ENCODE results near the gene CKB. TPM values are rescaled to one million over a fixed set of nuclear protein-coding genes. Genes with fewer than 3 reads are reported as not detected.

Gene CKB
- total RNA-seq, 6 donors from 2014 or later, result 168 to 303 (median 231) TPM

DNA sequence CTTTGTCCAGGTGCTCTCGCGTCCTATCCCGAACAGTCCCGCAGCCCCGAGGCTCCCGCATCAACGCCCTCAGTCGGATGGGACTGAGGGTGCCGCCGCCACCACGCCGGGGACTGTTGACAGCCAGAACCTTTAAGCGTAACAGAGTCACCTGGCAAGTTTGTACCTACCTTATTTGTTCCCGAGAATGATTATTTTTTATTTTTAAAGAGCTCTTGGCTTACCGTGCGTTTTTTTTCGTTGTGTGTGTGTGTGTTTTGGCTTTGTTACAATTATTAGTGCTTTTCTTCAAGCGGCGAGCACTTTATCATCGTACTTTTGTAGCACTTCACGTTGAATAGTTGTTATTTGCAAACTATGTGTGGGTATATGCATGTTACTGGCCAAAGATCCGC is 40.6 kb upstream of the CKB start:
- ATAC-seq (ENCODE audit: low FRiP score in 2 of 2) (no peak), DNase-seq (no peak)
- no peaks in the 10 kb centered on the region for H3K9me3 ChIP-seq
- peaks cover 8 to 29% (median 13%) of the 10 kb centered on the region in 4 donors for H3K36me3 ChIP-seq
- H3K27me3 ChIP-seq, result no peaks in the 10 kb centered on the region
- no peak for TF ChIP-seq POLR2AphosphoS5 (IDR thresholded peaks at IDR 0.05)
- TF ChIP-seq, protein P1, sequence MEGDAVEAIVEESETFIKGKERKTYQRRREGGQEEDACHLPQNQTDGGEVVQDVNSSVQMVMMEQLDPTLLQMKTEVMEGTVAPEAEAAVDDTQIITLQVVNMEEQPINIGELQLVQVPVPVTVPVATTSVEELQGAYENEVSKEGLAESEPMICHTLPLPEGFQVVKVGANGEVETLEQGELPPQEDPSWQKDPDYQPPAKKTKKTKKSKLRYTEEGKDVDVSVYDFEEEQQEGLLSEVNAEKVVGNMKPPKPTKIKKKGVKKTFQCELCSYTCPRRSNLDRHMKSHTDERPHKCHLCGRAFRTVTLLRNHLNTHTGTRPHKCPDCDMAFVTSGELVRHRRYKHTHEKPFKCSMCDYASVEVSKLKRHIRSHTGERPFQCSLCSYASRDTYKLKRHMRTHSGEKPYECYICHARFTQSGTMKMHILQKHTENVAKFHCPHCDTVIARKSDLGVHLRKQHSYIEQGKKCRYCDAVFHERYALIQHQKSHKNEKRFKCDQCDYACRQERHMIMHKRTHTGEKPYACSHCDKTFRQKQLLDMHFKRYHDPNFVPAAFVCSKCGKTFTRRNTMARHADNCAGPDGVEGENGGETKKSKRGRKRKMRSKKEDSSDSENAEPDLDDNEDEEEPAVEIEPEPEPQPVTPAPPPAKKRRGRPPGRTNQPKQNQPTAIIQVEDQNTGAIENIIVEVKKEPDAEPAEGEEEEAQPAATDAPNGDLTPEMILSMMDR (IDR thresholded peaks at IDR 0.05), result no peak
- TF ChIP-seq EP300 (IDR thresholded peaks at IDR 0.05), result no peak
- no peak for TF ChIP-seq POLR2A (IDR thresholded peaks at IDR 0.05)
- 1 to 2% methylated on average over 22 of the region's 22 CpGs for WGBS, 2 donors
- H3K4me3 ChIP-seq, result peak overlapping the region; percentile 84 to 99 (median 98)
- H3K27ac ChIP-seq, result peak overlapping the region; percentile 91 to 99 (median 98)
- H3K4me1 ChIP-seq, result peaks cover 39 to 61% (median 49%) of the 10 kb centered on the region in 4 donors

DNA sequence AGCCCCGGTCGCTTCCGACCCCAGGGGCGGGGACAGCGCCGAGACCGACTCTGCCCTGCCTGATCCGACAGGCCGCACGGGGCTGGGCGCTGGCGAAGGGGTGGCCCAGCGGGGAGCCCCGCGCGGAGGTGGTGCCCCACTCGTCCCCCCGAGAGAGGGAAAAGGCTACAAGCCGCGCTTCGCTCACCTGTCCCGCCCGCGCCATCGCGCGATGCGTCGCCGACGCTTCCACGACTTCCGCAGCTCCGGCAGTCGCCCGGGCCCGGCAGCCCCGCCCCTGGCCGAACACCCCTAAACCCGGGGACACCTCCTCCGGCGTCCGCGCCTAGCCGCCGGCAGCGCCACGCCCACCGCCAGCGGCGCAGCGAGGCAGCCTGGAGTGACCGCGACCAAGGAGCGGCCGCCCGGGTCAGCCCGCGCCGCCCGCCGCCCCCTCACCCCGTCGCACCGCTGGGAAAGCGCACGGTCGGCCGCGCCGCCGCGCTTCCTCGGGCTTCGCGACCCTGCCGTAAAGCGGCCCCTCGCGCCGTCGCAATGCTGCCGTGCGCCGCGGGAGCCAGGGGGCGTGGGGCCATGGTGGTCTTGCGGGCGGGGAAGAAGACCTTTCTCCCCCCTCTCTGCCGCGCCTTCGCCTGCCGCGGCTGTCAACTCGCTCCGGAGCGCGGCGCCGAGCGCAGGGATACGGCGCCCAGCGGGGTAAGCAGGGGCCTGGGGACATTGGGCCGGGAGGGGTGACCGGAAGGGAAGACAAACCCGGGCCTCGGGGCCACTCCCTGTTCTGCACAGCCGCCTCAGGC is 40.0 kb upstream of the CKB start, which contains the start of the genes BAG5 and COA8:
TSS of gene BAG5 (minus strand) at position 229 of the 797 bp plus-strand sequence. CDS start 1,493 bp downstream, outside the sequence.
TSS of gene COA8 (plus strand) at position 532 of the 797 bp plus-strand sequence. CDS start at position 574, 42 bp downstream.
- no peaks in the 10 kb centered on the region for H3K9me3 ChIP-seq
- 0 to 3% methylated on average over 16 to 17 of the region's 109 CpGs for WGBS, 2 donors
- peak within 1 kb of the TSS; percentile 91 to 99 (median 98) for H3K27ac ChIP-seq
- peak within 1 kb of the TSS; percentile 84 to 99 (median 98) for H3K4me3 ChIP-seq
- TF ChIP-seq, protein P1 (IDR thresholded peaks at IDR 0.05), result peak in 3 of 6 experiments; percentile 36 to 48 (median 44)
- TF ChIP-seq POLR2A (IDR thresholded peaks at IDR 0.05) (peak in 3 of 4 donors; percentile 29 to 91 (median 88)), POLR2AphosphoS5 (IDR thresholded peaks at IDR 0.05) (peak; percentile 78 to 83), EP300 (IDR thresholded peaks at IDR 0.05) (no peak)
- H3K36me3 ChIP-seq, result peaks cover 8 to 34% (median 16%) of the 10 kb centered on the region in 4 donors
- H3K27me3 ChIP-seq, result no peaks in the 10 kb centered on the region
- ATAC-seq (ENCODE audit: low FRiP score in 2 of 2) (peak; percentile 90 to 93), DNase-seq (peak; percentile 88 to 98)
- peaks cover 43 to 62% (median 54%) of the 10 kb centered on the region in 4 donors for H3K4me1 ChIP-seq

DNA sequence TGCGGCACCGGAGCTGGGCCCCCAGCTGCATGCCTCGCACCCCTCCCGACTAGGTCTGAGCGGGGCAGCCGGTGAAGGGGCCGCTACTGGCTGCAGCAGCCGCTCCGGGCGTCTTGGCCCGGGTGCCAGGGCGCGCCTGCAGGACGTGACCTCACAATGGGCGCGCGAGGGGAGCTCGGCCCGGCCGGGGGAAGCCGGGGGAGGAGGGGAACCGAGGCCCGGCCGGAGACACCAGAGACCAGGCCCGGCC is 39.5 kb upstream of the CKB start:
- Histone ChIP-seq H3K27me3 (no peaks in the 10 kb centered on the region), H3K4me3 (peak overlapping the region; percentile 84 to 99 (median 98)), H3K9me3 (no peaks in the 10 kb centered on the region), H3K36me3 (peaks cover 8 to 37% (median 16%) of the 10 kb centered on the region in 4 donors), H3K4me1 (peaks cover 48 to 67% (median 57%) of the 10 kb centered on the region in 4 donors), H3K27ac (peak overlapping the region; percentile 91 to 99 (median 98))
- WGBS, 2 donors, result 0% methylated on average over 3 to 10 of the region's 25 CpGs
- TF ChIP-seq POLR2AphosphoS5 (IDR thresholded peaks at IDR 0.05) (no peak), POLR2A (IDR thresholded peaks at IDR 0.05) (no peak), EP300 (IDR thresholded peaks at IDR 0.05) (no peak)
- TF ChIP-seq, protein P1 (IDR thresholded peaks at IDR 0.05), result no peak
- ATAC-seq (ENCODE audit: low FRiP score in 2 of 2) (peak; percentile 79 to 80), DNase-seq (no peak)

DNA sequence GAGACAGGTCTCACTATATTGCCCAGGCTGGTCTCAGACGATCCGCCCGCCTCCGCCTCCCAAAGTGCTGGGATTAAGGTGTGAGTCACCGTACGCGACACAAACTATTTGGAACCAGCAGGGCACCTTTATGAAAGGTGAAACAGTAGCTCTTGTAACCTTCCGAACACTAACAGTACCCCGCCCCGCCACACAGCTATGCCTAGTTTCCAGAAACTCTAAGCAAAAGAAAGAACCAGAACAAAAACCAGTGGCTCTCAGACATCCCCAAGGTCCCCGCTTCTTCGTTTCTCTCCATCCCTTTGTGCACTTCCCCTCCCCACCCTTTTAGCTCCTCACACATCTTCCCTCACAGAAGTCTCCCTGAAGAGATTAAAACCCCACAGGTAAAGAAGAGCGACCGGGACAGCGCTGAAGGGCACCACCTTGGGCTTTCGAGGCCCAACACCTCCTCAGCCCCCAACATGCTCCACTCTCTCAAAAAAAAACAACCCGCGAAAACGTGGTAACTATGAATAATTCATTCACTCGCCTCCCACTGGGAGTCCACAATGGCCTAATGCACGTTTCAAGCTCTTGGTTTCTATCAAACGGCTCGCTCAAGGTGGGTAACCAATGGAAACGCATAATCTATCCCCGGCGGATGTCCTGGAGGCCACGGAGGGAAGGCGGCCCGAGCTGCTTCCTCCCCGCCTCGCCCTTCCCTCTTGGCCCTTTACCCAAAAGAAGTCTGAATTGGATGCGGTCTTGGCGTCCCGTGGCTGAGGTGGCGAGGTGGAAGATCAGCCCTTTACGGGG is 39.0 kb upstream of the CKB start:
- 7 to 11% methylated on average over 29 to 35 of the region's 36 CpGs for WGBS, 2 donors
- ATAC-seq (ENCODE audit: low FRiP score in 2 of 2) (peak; percentile 52 to 71), DNase-seq (no peak)
- H3K36me3 ChIP-seq, result peaks cover 8 to 34% (median 16%) of the 10 kb centered on the region in 4 donors
- H3K27me3 ChIP-seq, result no peaks in the 10 kb centered on the region
- peak overlapping the region; percentile 84 to 99 (median 98) for H3K4me3 ChIP-seq
- peaks cover 53 to 72% (median 58%) of the 10 kb centered on the region in 4 donors for H3K4me1 ChIP-seq
- peak overlapping the region; percentile 91 to 99 (median 98) for H3K27ac ChIP-seq
- H3K9me3 ChIP-seq, result no peaks in the 10 kb centered on the region
- TF ChIP-seq POLR2AphosphoS5 (IDR thresholded peaks at IDR 0.05), result no peak
- TF ChIP-seq POLR2A (IDR thresholded peaks at IDR 0.05), result no peak
- TF ChIP-seq, protein P1 (IDR thresholded peaks at IDR 0.05), result peak in 1 of 6 experiments; percentile 32
